GM19025 (cell line): ENCODE measurements around the gene ARFGEF2.
"Not testable (repeated sequence)": the region's sequence is repeated elsewhere in the genome, so short reads cannot be mapped to it uniquely, and the experiment has no call there.

ENCODE experiments used
- ATAC-seq: cut with Tn5 transposase; IDR thresholded peaks from one replicate; pipeline ENCODE4 v1.9.1; 2021; ENCODE audit warnings: mild to moderate bottlenecking, low read depth, moderate library complexity; ENCODE audit not compliant: unreplicated experiment

Gene ARFGEF2

GRCh38 chr20:48926821-48927220 is 5.3 kb downstream of the ARFGEF2 start:
- ATAC-seq = no peak

GRCh38 chr20:48928832-48929725 is 7.6 kb downstream of the ARFGEF2 start:
- no peak for ATAC-seq

DNA sequence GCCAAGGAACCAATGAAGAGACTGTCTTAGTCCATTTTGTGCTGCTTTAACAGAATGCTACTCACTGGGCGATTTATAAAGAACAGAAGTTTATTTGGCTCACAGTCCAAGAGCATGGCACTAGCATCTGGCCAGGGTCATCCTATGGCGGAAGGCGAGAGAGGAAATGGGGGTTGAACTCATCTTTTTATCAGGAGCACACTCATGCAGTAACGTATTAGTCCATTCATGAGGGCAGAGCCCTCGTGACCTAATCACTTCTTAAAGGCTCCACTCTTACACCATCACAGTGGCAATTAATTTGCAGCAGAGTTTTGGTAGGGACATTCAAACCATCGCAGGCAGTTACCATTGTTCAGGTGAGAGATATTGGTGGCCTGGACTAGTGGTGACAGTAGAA is 8.5 kb downstream of the ARFGEF2 start:
- no peak for ATAC-seq

DNA sequence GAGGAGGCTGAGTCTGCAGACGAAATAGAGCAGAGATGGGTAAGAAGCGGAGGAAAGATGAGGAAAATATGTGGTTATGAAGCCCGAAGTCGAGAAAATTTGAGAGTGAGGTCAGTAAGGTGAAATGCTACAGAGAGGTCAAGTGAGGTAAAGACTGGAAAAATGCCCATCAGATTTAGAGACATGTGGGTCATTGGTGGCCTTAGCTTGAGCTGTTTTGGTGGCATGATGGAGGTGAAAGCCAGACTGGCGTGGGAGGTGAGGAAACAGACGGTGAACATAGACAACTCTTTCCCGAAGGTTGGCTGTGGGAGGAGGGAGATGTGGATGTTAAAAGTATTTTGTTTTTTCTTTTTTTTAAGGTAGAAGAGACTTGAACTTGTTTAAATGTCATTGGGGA is 9.4 kb downstream of the ARFGEF2 start:
- no peak for ATAC-seq

DNA sequence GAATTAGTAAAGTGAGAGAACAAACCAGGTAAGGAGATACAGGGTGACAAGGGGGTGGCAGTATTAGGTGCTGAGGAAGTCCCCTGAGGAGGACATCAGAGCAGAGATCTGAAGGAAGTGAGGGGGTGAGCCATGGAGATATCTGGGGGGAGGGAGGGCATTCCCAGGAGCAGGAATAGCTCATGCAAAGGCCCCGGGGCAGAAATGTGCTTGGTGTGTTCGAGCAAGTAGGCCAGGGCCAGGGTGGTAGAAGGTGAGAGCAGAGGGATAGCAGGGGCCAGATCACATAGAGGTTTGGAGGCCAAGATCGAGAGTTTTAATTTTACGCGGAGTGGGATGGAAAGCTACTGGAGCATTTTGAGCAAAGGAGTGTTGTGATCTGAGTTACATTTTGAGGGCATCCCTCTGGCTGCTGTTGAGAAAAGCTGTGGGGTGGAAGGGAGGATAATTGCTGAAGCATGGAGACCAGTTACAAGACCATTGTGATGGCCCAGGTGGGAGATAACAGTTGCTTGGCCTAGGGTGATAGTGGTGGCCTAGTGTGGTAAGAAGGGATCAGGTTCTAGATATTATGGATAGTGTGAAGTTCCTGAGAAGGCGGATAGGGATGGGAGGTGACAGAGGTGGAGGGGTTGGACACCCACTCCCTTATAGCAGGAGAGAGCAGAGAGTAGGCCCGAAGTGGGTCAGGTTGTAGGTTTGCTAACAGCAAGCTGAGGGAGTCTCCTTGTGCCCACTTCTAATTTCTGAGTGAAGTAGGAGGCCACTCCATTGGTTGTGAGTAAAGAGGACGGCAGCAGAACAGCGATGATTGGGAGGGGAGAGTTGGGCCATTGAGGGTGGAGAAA is 10.2 kb downstream of the ARFGEF2 start:
- ATAC-seq = no peak

GRCh38 chr20:48932375-48932941 is 10.9 kb downstream of the ARFGEF2 start:
- no peak for ATAC-seq

- ATAC-seq = no peak
Measured at GRCh38 chr20:48933017-48933766, 11.7 kb downstream of the ARFGEF2 start.

GRCh38 chr20:48934273-48934877 is 12.9 kb downstream of the ARFGEF2 start:
- ATAC-seq = not testable (repeated sequence)

GRCh38 chr20:48934966-48935365 is 13.5 kb downstream of the ARFGEF2 start:
- ATAC-seq = not testable (repeated sequence)

DNA sequence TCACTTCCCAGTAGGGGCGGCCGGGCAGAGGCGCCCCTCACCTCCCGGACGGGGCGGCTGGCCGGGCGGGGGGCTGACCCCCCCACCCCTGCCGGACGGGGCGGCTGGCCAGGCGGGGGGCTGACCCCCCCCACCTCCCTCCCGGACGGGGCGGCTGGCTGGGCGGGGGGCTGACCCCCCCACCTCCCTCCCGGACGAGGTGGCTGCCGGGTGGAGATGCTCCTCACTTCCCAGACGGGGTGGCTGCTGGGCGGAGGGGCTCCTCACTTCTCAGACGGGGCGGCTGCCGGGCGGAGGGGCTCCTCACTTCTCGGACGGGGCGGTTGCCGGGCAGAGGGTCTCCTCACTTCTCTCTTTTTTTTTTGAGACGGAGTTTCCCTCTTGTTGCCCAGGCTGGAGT is 14.7 kb downstream of the ARFGEF2 start:
- not testable (repeated sequence) for ATAC-seq

DNA sequence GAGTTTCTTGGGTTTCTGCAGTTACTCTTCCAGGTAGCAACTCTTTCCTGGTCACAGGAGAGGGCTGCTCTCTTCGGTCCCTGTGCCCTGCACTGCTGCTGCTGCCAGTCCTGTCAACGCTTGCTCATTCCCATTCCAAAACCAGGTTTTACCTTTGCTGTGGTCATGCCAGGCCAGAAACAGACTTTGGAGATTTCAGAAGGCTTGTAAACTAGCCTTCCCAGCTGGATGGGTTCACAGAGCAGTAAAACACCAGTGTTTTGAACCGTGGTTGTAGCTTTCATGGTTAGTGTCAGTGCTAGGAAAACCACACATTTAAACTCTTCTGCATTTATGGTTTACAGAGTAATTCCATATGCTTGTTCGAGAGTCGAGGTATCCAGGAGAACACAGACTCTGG is 16.2 kb downstream of the ARFGEF2 start:
- ATAC-seq = no peak

- no peak for ATAC-seq
Measured at GRCh38 chr20:48938670-48939069, 17.2 kb downstream of the ARFGEF2 start.

GRCh38 chr20:48940170-48940569 is 18.7 kb downstream of the ARFGEF2 start:
- ATAC-seq = no peak

GRCh38 chr20:48941467-48941866 is 20.0 kb downstream of the ARFGEF2 start:
- no peak for ATAC-seq

GRCh38 chr20:48942730-48943129 is 21.2 kb downstream of the ARFGEF2 start:
- ATAC-seq = no peak

GRCh38 chr20:48944663-48945297 is 23.3 kb downstream of the ARFGEF2 start:
- no peak for ATAC-seq

- no peak for ATAC-seq
Measured at GRCh38 chr20:48945840-48946514, 24.5 kb downstream of the ARFGEF2 start.

GRCh38 chr20:48948612-48949011 is 27.1 kb downstream of the ARFGEF2 start:
- no peak for ATAC-seq
